NCI-H128 (cell line): ENCODE data around the gene ARL1.
"Not testable (repeated sequence)": the region's sequence is repeated elsewhere in the genome, so short reads cannot be mapped to it uniquely, and the experiment has no call there.

Experiments
- DNase-seq: peaks from one replicate; lab custom pipeline; 2025; ENCODE audit not compliant: unreplicated experiment; lab: John Stamatoyannopoulos, UW

Gene ARL1

DNA sequence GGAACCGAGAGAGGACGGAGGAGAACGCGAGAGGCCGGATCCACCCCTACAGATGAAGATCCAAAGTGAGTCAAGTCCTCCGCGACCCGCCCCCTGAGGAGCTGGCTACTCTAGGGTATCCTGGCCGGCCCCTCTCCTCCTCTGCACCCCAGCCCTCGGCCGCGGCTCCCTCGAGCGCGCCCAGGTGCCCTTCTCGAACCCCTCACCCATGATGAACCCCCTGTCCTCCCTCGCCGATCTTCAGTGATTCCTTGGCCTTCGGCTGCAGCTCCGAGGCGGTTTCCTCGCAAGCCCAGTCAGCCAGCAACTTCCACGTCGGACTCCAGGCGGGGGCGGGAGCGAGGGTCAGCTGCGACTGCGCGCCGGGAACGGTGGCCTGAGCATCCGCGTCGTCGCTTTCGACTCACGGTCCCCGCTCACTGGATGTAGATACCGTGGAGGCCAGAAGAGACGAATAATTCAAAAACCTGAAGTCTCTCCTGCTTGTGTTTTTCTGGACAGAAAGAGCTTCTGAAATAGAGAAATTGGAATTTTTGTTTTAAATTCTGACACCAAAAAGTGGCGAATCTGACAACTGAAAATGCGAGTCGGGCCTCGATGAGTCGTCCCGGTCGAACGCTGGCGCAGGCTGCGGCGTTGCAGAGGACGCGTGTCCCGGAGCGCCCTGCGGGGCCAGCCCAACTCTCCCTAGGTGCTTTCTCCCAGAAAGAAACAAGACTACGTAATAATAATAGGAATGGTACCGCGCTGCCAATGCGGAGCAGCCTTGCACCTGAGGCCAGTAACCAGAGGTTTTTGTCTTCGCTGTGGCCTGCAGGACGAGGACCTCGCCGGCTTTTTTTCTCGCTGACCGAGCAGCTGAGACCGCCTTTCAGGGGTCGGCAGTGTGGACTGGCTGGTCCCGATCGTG, at the start of gene ARL1:
Gene ARL1 (minus strand): TSS at position 337 of the 910 bp plus-strand sequence. CDS start 127 bp downstream, at position 210.
- DNase-seq: peak; percentile 72

DNA sequence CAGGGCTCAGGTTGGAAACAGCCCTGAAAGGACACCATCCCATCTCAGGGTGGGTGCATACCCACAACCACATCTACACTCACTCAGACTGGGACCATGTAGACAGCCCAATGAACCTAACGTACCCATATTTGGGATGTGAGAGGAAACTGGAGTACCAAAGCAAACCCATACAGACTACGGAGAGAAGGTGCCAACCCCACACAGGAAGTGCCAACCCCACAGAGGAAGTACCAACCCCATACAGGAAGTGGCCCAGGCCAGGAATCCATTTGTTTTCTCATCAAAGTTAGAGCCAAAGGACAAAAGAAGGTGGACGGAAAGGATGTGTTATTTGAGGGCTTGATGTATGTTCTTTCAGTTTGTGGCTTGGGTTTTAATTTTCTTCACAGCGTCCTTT, 48.1 kb upstream of the ARL1 start:
- no peak for DNase-seq

DNA sequence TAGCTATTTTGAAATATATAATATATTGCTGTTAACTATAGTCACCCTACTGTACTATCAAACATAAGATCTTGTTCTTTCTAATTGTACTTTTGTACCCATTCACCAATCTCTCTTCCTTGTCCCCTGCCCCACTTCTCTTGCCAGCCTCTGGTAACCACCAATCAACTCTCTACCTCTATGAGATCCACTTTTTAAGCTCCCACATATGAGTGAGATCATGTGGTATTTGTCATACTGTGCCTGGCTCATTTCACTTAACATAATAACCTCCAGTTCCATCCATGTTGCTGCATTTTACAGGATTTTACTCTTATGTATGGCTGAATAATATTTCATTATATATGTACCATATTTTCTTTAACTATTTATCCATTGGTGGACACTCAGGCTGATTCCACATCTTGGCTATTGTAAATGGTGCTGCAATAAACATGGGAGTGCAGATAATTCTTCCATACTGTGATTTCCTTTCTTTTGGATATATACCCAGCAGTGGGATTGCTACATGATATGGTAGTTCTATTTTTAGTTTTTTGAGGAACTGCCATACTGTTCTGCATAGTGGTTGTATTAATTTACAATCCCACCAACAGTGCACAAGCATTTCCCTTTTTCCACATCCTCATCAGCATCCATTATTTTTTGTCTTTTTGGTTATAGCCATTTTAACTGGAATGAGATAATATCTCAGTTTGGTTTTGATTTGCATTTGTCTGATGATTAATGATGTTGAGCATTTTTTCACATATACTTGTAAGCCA, 34.1 kb upstream of the ARL1 start:
- no peak for DNase-seq

DNA sequence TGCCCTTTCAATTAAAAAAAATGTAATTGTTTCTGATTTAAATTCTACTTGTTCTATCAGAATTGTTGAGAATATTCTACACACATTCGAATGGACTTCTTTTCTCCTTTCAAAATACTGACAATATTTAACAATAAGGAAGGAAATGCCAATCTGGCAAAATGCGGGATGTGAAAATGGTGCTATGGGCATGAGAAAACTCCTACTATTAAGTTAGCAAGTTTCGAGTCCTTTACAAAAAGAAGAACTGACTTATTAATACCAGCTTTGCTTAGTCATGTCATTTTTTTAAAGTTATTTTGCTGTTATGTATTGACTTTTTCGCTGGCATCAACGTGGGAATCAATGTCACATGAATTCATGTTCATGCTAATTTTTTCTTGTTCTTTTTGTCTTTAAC, 31.7 kb upstream of the ARL1 start:
- no peak for DNase-seq

DNA sequence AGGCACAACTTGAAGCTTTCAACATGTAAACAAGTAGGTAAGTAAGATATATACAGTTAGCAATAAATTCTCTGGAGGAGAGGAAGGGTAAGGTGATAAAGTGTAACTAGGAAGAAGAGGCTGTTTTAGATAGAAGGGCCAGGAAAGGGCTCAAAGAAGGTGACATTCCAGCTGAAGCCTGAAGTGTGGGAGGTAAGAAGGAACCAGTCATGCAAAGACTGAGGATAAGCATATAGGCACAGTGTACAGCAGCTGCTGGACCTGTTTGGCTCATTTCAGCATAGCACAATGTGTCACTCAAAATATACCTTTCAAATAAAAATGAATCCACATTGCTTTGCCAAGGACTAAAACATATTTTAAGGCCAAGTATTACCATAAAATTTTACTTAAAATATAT, 28.6 kb upstream of the ARL1 start:
- no peak for DNase-seq

DNA sequence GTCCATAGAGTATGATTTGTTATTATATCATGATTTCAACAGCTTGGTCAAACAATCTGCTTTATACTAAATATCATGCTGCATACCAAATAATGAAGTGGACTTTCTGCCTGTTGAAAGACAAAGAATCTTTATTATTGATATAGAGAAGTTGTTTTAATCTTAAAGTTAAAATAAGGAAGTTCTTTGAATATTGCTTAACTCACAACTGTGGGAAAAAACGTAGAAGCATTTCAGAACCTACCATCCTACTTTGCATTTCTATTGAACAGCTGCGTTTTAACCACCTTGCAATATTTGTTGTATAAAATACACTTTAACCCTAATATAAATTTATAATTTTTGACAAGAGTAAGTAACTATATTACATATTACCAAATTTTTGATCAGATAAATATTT, 22.9 kb upstream of the ARL1 start:
- no peak for DNase-seq

DNA sequence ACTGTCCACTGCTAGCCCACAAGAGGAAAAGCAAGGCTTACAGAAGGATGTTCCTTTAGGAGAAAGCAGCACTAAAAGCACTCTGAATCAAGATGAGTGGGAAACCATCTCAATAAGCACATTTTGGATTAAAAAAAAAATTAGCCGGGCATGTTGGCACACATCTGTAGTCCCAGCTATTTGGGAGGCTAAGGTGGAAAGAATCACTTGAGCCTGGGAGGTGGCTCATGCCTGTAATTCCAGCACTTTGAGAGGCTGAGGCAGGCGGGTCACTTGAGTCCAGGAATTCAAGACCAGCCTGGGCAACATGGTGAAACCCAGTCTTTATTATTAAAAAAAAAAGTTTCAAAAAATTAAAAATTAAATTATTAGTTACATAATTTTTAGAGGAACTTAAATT, 17.0 kb upstream of the ARL1 start:
- DNase-seq: no peak

DNA sequence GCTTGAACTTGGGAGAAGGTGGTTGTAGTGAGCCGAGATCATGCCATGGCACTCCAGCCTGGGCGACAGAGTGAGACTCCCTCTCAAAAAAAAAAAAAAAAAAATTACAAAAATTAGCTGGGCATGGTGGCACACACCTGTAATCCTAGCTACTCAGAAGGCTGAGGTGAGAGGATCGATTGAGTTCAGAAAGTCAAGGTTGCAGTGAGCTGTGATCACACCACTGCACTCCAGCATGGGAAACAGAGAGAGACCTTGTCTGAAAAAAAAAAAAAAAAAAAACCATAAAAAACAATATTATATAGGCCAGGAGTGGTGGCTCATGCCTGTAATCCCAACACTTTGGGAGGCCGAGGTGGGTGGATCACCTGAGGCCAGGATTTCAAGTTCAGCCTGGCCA, 14.5 kb upstream of the ARL1 start:
- DNase-seq: not testable (repeated sequence)

DNA sequence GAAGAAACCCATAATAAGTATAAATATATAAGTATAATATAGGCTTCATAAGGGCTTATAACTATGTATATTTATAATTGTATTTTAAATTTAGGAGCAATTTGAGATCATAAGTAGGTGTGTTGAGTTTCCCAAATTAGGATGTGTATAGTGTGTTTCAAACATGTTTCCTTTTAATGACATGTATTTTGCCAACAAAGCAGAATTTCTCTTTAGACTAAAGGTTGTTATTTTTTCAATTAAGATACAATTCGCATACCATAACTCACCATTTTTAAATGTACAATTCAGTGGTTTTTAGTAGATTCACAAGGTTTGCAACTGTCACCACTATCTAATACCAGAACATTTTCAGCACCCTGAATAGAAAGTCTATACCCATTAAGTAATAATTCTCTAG, 7.7 kb upstream of the ARL1 start:
- DNase-seq: no peak

DNA sequence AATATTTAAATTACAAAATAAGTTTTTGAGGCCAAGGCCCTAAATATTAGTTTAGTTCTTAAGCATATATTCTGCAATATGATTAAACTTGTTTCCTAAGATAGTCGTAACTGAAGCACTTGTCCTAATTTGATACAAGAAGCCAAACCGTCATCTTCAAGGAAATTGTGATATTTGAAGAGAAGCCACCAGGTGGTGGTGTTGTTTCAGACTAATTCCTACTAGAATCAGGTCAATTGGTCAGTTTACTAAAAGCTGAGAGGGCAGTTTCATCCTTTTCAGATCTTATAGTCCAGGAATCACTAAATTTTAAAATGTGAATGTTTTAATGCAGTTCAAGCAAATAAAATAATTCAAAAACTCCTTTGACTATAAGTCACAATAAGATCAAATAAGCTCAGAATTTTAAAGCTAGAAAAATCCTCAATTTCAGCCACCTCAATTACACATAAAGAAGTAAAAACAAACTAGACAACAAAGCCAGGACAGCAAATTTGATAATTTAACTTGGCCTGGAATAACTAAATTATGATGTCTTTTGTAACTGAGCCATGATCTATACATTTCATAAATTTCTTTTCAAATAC, 7.1 kb upstream of the ARL1 start:
- DNase-seq: peak; percentile 52

DNA sequence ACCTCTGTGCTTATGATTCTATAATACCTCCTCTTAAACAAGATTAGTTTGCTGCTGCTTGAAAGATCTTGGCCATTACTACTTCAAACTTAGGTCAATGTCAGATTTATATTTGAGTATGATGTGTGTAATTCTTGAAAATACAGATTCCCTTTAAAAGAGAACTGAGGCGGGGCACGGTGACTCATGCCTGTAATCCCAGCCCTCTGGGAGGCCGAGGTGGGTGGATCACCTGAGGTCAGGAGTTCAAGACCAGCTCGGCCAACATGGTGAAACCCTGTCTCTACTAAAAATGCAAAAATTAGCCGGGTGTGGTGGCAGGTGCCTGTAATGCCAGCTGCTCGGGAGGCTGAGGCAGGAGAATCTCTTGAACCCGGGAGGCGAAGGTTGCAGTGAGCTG, 2.6 kb upstream of the ARL1 start:
- DNase-seq: not testable (repeated sequence)

DNA sequence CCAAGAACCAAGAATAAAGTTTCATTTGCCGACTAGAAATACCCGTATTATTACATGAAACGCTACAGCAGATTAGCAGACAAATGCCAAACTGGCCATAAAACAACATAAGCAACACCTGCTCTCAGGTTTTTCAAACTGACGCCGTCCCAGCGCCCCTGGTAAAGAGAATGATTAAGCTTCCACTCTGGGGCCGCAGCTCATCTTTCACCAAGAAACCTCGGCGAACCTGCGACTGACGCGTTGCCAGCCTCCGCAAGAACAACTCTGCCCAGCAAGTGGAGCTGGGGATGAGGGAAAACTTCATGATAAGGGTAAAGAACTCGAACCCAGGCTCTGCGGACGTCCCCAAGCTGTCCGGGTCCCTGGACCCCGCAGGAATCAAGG, 530 bp downstream of the ARL1 start:
- no peak for DNase-seq

DNA sequence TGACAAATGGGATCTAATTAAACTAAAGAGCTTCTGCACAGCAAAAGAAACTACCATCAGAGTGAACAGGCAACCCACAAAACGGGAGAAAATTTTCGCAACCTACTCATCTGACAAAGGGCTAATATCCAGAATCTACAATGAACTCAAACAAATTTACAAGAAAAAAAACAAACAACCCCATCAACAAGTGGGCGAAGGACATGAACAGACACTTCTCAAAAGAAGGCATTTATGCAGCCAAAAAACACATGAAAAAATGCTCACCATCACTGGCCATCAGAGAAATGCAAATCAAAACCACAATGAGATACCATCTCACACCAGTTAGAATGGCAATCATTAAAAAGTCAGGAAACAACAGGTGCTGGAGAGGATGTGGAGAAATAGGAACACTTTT, 16.4 kb downstream of the ARL1 start:
- not testable (repeated sequence) for DNase-seq

DNA sequence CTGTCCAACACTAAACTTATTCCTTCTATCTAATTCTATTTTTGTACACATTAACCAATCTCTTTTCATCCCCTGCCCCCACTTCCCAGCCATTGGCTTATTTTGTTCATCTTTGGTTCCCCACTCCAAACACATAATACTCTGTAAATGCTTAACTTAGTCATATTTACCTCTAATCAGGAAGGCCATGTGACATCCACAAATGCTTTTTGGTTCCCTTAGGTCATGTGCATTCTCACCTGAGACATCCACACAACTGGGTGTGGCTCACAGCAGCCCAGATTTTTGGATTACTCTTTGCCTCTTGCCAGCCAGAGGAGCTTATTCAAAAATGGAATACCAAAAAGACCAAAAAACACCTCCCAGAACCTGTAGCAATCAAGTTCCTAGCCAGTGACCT, 28.4 kb downstream of the ARL1 start:
- no peak for DNase-seq

DNA sequence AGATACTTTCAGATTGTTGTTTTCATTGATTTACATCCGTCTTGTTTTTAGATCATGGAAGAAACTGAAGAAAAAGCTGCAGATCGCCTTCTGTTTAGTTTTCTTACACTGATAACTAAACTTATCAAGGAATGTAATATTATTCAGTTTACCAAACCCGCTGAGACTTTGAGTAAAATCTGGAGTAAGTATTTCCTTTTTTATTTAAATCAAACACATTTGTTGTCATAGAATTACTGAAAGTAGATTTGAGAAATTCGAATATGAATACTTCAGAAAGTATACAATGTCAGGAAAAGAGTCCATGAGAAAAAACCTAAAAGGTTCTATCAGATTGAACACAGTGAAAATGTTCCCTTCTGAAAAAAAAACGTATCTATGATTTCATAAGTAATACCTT, 32.0 kb downstream of the ARL1 start:
- DNase-seq: no peak

DNA sequence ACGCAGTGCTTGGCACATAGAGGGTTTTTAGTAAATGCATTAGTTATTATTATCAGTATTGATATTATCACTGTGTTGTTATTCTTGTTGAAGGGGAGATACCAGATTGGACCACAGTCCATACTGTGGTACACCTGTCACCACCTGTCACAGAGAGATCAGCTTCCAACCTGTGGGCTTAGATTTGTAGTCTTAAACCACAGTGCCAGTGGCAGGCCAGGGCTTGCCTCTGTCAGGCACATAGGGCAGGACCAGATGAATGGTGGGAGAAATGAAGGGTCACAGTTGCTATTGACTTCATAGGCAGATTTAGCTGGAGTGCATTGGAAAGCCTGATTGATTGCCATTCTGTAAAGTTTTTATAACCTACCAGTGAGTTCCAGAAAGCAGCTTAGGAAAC, 35.1 kb downstream of the ARL1 start:
- no peak for DNase-seq

DNA sequence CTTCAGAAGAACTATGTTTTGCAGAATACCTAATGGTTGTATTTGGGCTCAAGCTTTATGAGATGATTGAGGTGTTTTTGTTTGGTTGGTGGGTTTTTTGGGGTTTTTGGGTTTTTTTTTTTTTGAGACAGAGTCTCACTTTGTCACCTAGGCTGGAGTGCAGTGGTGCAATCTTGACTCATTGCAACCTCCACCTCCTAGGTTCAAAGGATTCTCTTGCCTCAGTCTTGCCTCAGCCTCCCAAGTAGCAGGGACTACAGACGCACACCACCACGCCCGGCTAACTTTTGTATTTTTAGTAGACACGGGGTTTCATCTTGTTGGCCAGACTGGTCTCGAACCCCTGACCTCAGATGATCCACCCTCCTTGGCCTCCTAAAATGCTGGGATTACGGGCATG, 39.6 kb downstream of the ARL1 start:
- no peak for DNase-seq

DNA sequence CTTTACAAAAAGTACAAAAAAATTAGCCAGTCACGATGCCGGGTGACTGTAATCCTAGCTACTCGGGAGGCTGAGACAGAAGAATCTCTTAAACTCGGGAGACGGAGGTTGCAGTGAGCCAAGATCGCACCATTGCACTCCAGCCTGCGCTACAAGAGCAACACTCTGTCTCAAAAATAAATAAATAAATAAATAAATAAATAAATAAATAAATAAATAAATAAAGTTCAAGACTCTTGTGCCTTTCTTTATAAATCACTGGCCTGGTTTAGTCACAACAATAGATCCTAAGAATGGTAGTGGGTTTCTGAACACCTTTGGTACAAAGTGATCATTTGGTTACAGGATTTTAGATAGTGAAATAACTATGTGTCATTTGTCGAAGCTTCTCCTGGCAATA, 46.1 kb downstream of the ARL1 start:
- no peak for DNase-seq

DNA sequence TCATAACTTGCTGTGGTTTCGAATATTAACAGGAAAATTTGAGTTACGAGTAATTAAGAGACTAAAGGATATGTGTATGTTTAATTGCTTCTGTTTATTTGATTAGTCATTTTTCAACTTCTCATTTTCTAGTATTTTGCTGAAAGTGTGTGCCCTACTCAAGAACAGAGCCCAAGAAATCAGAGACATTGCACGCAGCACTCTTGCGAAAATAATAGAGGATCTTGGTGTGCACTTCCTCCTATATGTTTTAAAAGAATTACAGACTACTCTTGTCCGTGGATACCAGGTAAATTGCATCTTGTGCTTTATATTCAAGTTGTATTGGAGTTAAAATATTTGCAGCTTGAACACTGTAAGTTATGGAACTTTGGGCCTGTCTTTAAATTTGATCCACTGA, 50.8 kb downstream of the ARL1 start:
- DNase-seq: no peak

DNA sequence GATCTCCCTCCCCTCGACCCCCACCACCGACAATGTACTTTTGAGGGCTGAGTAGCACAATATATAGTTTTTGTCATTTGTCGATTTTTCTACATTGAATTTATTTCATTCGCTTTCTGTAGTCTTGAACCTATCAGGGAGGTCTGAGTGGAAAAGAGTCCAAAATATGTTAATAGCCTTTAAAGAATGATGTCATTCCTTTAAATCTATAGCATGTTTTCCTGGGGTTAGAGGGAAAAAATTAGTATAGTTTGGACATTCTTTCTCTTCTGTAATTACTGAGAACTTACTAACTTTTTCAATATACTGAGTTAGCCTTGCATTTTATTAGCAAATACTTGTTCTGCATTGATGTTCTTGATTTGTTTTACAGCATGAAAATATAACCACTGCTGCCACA, 55.9 kb downstream of the ARL1 start:
- DNase-seq: no peak

DNA sequence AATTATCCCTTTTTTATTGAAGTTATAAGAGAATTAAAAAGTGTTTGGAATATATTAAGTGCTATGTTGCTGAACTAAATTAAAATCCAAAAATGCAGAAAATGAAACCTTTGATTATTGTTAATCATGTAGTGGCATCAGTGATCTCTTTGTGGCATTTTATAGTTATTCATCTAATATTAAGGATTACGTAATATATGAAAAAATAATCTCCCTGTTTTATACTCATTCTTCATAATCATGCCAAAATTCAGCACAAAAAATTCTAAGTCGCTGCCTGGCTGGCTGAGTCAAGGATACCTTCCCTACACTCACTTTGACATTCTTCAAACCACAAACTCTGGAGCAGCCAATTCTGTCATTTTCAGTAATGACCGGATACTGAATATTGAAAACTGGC, 63.7 kb downstream of the ARL1 start:
- no peak for DNase-seq
